ENCODE data around the gene CNEP1R1. TPM values are rescaled to one million over a fixed set of nuclear protein-coding genes. Genes with fewer than 3 reads are reported as not detected.

CNEP1R1 gene
- total and polyA plus RNA-seq, 10 of the 15 experiments (the other 5 are each of a cell fraction or from before 2014, with no cell fraction given), result 11.5 to 29.2 (median 15.6) TPM

GRCh38 chr16:50058091-50058771 lies 33.2 kb downstream of the CNEP1R1 start:
- intact Hi-C loops (cut with micrococcal nuclease; ENCODE audit: unreplicated experiment), result no loop called here

More at GRCh38 chr16:50058091-50058771, 33.2 kb downstream of the CNEP1R1 start:
- in situ Hi-C loops (cut with MboI), result no loop called here
- Histone ChIP-seq H3K36me3 (ENCODE audit: control insufficient read depth in 2 of 2, insufficient read depth in 2 of 2, low read length in 1 of 2) (no peaks in the 10 kb centered on the region), H3K27me3 (replicated peaks in 1 of 2; ENCODE audit: control insufficient read depth in 2 of 2, insufficient read depth in 2 of 2, low read length in 1 of 2) (no peaks in the 10 kb centered on the region), H3K9me3 (replicated peaks; ENCODE audit: control insufficient read depth, insufficient read depth, low read length) (peaks cover 4% of the 10 kb centered on the region; the same call in 1 of the 3 replicates), H3K79me2 (ENCODE audit: control insufficient read depth, insufficient read depth, low read length) (no peaks in the 10 kb centered on the region), H3K9ac (ENCODE audit: control insufficient read depth, insufficient read depth, low read length) (no peak overlapping the region), H2AFZ (ENCODE audit: control insufficient read depth, low read depth, low read length) (no peak overlapping the region), H3K4me1 (ENCODE audit: control insufficient read depth, insufficient read depth, low read length) (no peaks in the 10 kb centered on the region), H4K20me1 (ENCODE audit: control insufficient read depth, insufficient read depth) (no peaks in the 10 kb centered on the region), H3K4me3 (no peak overlapping the region), H3K27ac (ENCODE audit: control insufficient read depth, insufficient read depth) (no peak overlapping the region), H3K4me2 (ENCODE audit: control insufficient read depth, insufficient read depth) (no peak overlapping the region)
- TF ChIP-seq ZBED1 (IDR thresholded peaks at IDR 0.05; ENCODE audit: borderline replicate concordance) (no peak), ETV6 (conservative IDR thresholded peaks at IDR 0.05 in 1 of 2, IDR thresholded peaks at IDR 0.05 in 1 of 2; ENCODE audit: borderline replicate concordance in 1 of 2, low read depth in 1 of 2) (no peak), BHLHE40 (IDR thresholded peaks at IDR 0.05; ENCODE audit: borderline replicate concordance in 1 of 2, low read depth in 2 of 2, low read length in 1 of 2) (no peak), CBX3 (IDR thresholded peaks at IDR 0.05; ENCODE audit: borderline replicate concordance, low read depth) (no peak), RB1 (IDR thresholded peaks at IDR 0.05; ENCODE audit: borderline replicate concordance) (no peak), MLLT1 (IDR thresholded peaks at IDR 0.05) (no peak), NFYB (IDR thresholded peaks at IDR 0.05; ENCODE audit: insufficient read depth, low read depth, low read length) (no peak)
- CTCF ChIA-PET, result interaction anchor here (2.5 kb wide), 1 partner anchor 9 kb away, joined by 8 read pairs; no protein-coding TSS in a partner anchor
- DNase-seq (ENCODE audit: low read depth, low spot score) (no peak), FAIRE-seq (no peak), ATAC-seq (no peak)
- WGBS (ENCODE audit: insufficient coverage, insufficient replicate concordance, low lambda C conversion rate, missing lambda C conversion rate), result 71% methylated on average over 28 of the region's 28 CpGs
- no TSS peak for BruUV-seq (replicated peaks)
- SMC1A ChIA-PET (ENCODE audit: uncharacterized antibody, unreplicated experiment), result no interaction called here
- POLR2A ChIA-PET, result no interaction called here
- RAD21 ChIA-PET (ENCODE audit: unreplicated experiment), result no interaction called here
